ENCODE results near the gene BLID. TPM values are rescaled to one million over a fixed set of nuclear protein-coding genes. Genes with fewer than 3 reads are reported as not detected.
A peak's percentile ranks its signal among the peaks of the same experiment; 100 is the strongest.

The BLID gene
- total RNA-seq, 1 donor from 2014 or later, result not detected

DNA sequence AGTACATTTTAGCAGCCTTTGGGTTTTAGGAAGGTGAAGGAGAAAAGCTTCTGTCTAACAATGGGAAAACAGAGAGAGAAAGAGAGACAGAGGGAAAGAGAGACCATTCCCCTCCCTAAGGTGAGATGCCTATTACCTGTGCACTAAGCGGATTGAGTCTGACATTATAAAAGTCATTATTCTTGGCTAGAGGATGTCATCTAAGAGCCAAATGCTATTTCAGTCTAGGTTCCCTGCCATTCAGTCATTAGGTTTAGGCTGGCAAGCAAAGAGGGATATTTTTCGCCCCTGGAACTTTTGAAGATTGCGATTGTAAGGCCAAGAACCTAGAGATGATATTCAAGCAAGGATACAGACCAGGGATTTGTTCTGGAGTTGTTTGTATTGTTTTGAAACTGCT, 7.2 kb downstream of the BLID start:
- intact Hi-C loops (cut with micrococcal nuclease), result loop anchor here (10.0 kb wide), 1 partner anchor 86 kb away; no protein-coding TSS in a partner anchor

GRCh38 chr11:122108192-122108799, 7.7 kb downstream of the BLID start:
- ATAC-seq, result peak; percentile 6
- intact Hi-C loops (cut with micrococcal nuclease), result loop anchor here (10.0 kb wide), 1 partner anchor 87 kb away; no protein-coding TSS in a partner anchor
- DNase-seq, result no peak

More for the DNA sequence above, 7.2 kb downstream of the BLID start:
- peak; percentile 78 for ATAC-seq
- DNase-seq, result no peak

DNA sequence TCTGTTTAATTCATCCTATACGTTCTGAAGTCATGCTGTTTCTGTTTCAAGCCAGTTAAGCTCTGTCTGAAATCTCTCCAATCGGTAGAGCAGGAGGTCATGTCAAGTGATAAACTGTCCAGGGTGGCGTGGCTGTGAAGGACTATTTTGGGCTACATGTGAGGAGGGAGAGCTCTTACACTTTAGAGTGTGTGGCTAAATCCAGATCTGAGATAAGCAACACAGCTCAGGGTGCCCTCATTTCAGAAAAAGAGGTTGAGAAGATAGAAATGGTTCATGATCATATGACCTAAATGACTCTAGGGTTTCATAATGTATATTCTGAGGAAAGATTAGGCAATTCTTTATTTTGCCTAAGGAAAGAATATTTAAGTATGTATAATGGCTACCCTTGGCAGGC, 8.4 kb downstream of the BLID start:
- DNase-seq, result no peak
- ATAC-seq, result peak; percentile 89
- intact Hi-C loops (cut with micrococcal nuclease), result loop anchor here (10.0 kb wide), 1 partner anchor 87 kb away; no protein-coding TSS in a partner anchor

GRCh38 chr11:122107045-122107444, 9.0 kb downstream of the BLID start:
- no peak for DNase-seq
- ATAC-seq, result peak; percentile 50
- intact Hi-C loops (cut with micrococcal nuclease), result loop anchor here (10.0 kb wide), 1 partner anchor 88 kb away; no protein-coding TSS in a partner anchor

DNA sequence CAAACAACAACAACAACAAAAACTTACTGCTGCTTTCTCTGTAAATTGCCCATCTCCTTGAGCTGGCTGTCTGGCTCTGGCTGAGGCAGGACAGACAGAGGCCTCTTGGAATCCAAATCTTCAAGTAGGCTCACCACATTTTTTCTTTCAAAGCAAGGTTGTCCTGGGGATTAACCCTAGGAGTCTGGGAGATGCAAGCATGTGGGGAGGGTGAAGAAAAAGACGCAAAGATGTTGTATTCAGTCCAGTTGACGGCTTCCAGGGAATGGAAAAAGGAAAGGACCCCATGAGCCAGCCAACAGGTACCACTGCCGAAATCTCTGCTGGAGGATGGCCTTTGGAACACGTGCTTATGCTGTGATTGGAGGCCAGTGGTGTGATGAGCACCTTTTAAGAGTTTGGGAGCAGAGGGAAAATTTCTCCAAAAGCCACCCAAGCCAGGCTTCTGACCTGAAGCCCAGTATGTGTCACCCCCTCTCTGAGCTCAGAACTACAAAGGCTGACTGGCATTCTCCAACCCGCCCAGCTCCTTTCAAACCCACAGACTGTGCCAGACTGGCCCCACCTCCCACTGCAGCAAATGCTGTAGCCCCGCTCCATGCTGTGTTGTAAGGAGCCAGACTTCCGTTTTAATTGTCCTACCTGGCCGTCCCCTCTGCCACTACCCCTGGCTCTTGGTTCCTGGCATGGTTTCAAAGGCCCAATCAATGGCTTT, 10.8 kb downstream of the BLID start:
- DNase-seq, result no peak
- ATAC-seq, result no peak
- intact Hi-C loops (cut with micrococcal nuclease), result loop anchor here (10.0 kb wide), 1 partner anchor 90 kb away; no protein-coding TSS in a partner anchor

DNA sequence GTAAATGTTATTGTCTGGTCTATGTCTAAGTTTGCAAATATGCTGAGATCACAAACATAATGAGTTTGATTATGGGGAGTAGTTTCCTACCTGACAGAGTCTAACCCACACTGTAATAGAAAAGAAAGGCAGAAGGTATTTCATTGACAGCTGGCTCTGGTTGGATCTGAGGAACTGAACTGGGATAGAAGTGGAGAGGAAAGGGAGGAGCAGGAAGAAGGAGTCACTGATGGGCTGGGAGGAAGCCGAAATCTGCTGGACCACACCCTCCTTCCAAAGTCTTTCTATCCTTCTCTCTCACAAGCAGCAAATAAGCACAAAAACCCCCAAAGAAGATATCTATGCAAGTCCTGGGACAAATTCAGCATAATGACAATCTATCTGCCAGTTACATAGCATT, 11.7 kb downstream of the BLID start:
- ATAC-seq (no peak), DNase-seq (no peak)
- intact Hi-C loops (cut with micrococcal nuclease), result loop anchor here (5.0 to 10.0 kb wide), 2 partner anchors 72 to 90 kb away; no protein-coding TSS in a partner anchor

DNA sequence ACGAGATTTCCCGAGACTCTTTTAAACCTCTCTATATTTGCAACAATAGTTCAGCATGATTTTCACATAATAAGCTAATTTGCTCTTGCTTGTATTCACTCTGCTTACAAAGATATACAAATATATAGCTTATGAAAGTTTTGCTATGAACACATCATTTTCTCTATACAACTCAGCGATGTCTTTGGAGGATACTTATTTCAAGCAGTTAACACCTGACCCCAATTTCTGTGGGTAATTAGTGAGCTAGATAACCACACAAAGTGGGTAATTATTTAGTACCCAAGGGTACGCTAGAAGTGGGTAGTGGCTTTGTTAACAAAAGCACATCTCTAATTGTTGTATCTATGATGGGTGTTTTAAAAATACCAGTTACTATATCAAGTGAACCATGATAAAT, 12.3 kb downstream of the BLID start:
- no peak for DNase-seq
- ATAC-seq, result no peak
- intact Hi-C loops (cut with micrococcal nuclease), result loop anchor here (5.0 to 10.0 kb wide), 2 partner anchors 71 to 91 kb away; no protein-coding TSS in a partner anchor

DNA sequence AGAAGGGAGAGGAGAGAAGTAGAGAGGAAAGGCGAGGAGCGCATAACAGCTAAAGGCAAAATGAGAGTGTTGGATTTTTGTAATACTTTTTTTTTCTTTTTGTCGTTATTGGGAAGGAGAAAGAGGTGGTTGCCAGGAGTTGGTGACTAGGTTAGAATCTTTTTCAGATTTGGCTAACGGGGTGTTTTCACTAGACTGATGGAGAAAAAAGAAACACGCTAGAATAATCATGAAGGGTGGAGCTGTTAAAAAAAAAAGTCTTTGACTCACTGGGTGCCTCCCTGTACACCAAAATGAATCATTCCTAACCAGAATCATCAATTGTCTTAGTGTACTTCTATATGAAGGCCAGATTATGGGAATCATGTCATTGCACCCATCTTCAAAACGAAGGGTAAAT, 12.7 kb downstream of the BLID start:
- intact Hi-C loops (cut with micrococcal nuclease), result loop anchor here (5.0 to 10.0 kb wide), 2 partner anchors 71 to 91 kb away; no protein-coding TSS in a partner anchor
- DNase-seq (no peak), ATAC-seq (no peak)

GRCh38 chr11:122102426-122102825, 13.6 kb downstream of the BLID start:
- no peak for ATAC-seq
- DNase-seq, result no peak
- intact Hi-C loops (cut with micrococcal nuclease), result loop anchor here (5.0 to 10.0 kb wide), 2 partner anchors 70 to 92 kb away; no protein-coding TSS in a partner anchor

GRCh38 chr11:122101625-122102291, 14.3 kb downstream of the BLID start:
- intact Hi-C loops (cut with micrococcal nuclease), result loop anchor here (5.0 to 10.0 kb wide), 2 partner anchors 69 to 93 kb away; no protein-coding TSS in a partner anchor
- ATAC-seq (peak; percentile 91), DNase-seq (peak; percentile 65)

DNA sequence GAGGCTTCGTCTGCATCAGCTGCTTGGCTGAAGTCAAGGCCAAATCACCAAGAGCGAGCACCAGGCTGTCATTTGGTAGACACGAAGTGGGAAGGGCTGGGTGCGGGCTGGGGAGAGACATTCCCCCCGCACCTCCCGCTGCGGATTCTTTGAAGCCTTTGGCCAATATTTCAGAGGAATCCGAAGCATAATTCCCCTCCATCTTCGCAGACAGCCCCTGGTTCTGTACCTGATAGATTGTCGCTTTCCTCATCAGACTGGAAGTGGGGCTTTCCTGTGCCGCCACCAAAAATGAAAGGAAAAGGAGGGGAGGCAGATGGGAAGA, 15.3 kb downstream of the BLID start:
- intact Hi-C loops (cut with micrococcal nuclease), result loop anchor here (5.0 to 10.0 kb wide), 2 partner anchors 68 to 94 kb away; no protein-coding TSS in a partner anchor
- DNase-seq (peak; percentile 66), ATAC-seq (peak; percentile 67)

DNA sequence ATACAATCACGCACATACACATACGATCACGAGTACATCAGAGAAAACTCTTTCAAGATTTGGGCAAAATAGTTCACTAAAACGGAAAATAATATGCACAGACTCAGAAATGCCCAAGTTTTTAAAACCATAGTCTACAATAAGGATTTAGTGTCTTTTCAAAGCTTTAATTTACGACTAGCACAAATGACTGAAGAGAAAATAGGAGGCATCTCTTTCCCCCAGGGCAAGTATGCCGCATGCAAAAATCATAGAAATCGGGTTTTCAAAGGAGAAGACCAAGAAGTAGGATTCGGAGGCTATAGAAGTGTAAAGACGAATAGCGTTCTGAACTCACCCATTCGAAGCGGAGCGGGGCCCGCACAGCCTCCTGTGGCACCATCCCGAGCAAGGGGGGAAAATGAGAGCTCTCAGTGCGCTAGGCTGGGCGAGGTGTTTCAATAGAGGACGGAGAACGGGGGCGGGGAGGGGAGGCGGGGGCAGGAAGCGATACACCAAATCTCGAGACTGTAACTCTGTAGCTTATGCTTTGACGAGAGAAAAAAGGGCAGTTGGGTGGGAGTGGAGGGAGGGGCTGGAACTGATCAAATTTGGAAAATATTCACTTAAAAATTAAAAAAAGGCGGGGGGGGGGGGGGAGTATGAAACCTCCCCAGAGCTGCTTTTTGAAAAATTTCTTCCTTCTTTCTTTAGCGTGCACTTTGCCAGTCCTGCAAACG, 15.8 kb downstream of the BLID start:
- DNase-seq (peak; percentile 66), ATAC-seq (peak; percentile 66)
- intact Hi-C loops (cut with micrococcal nuclease), result loop anchor here (5.0 to 10.0 kb wide), 2 partner anchors 68 to 95 kb away; no protein-coding TSS in a partner anchor

GRCh38 chr11:122099374-122100036, 16.5 kb downstream of the BLID start:
- peak; percentile 29 for ATAC-seq
- no peak for DNase-seq
- intact Hi-C loops (cut with micrococcal nuclease), result loop anchor here (5.0 to 10.0 kb wide), 2 partner anchors 67 to 95 kb away; no protein-coding TSS in a partner anchor

DNA sequence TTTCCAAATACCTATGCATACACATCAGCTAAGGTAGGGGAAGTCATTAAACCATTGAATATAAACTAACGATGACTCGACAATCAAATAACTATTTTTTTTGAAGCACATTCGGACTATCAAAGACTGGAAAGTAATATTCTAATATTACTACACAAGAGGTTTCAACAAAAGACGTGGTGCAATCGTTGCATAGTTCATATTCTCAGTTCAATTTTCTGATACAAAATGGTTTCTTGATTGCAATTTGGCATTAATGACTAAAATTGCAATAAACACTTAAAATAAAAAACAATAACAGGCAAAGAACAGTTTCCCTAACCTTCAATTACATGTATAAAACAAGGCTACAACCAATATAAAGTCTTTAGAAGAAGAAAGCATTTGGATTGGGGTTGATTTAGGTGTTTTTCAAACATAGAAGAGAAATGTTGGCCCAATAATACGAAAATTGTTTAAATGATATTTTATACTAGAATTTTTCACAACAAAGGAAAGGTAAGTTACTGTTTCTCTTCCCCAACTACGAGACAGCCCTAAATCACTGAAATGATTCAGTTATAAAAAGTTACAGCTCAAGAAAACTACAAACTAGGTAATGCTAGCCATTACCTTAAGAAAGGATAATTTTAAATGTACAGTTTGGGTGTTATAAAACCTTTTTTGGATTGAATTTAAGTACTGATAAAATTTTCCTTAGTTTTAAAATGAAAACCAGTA, 17.6 kb downstream of the BLID start:
- no peak for ATAC-seq
- intact Hi-C loops (cut with micrococcal nuclease), result no loop called here
- no peak for DNase-seq

- ATAC-seq (no peak), DNase-seq (no peak)
- intact Hi-C loops (cut with micrococcal nuclease), result no loop called here
Measured at GRCh38 chr11:122097419-122098001, 18.5 kb downstream of the BLID start.

GRCh38 chr11:122096272-122097112, 19.5 kb downstream of the BLID start:
- DNase-seq (no peak), ATAC-seq (no peak)
- intact Hi-C loops (cut with micrococcal nuclease), result no loop called here
